ENCODE measurements around the gene CHCHD6. TPM values are rescaled to one million over a fixed set of nuclear protein-coding genes. Genes with fewer than 3 reads are reported as not detected.

Gene CHCHD6
- total RNA-seq, 2 donors from 2014 or later, result 9.9 to 15.5 TPM

DNA sequence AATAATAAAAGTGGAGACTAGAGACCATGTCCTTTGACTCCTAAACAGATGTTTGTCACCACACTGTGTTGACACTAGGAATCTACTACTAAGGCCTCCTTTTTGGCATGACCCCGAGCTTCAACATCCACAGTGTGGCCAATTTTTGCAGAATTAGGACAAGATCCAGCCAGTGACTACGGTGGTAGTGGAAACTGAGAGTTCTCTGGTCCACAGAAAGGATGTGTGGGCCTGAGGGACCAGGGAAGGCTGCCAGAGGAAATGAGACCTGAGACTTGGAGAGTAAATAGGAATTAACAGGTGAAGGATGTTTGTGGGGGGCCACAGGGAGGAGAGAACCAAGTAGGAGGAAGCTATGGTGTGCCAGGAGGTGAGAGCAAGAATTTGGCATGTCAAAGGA, 122.7 kb downstream of the CHCHD6 start:
- peaks cover 0 to under 1% of the 10 kb centered on the region in 2 donors for H3K36me3 Mint-ChIP-seq (ENCODE audit: insufficient read depth in 2 of 2)
- no peaks in the 10 kb centered on the region for H3K4me1 Mint-ChIP-seq (ENCODE audit: low read depth)
- H3K4me3 Mint-ChIP-seq, result no peak overlapping the region
- no peaks in the 10 kb centered on the region for H3K9me3 Mint-ChIP-seq
- ATAC-seq (replicated peaks in 1 of 2) (no peak), DNase-seq (no peak)
- H3K27me3 Mint-ChIP-seq (ENCODE audit: low read depth), result no peaks in the 10 kb centered on the region
- H3K27ac Mint-ChIP-seq, result no peak overlapping the region

DNA sequence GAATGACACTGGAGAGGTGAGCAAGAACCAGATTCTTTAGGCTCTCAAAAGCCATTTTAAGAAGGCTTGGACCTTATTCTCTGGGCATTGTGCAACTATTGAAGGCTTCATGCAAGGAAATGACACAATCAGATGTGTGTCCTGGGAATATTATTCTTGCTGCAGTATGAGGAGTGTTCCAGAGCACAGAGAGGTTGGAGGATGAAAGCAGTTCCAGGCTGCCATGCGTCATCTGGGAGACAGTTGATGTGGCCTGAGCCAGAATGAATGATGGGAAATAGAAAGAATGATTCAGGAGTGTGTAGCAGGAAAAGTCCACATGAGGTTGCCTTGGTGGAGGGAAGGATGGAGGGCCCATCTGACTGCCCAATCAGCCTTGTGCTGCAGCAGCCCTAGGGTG, 123.1 kb downstream of the CHCHD6 start:
- DNase-seq (no peak), ATAC-seq (replicated peaks in 1 of 2) (no peak)
- no peaks in the 10 kb centered on the region for H3K27me3 Mint-ChIP-seq (ENCODE audit: low read depth)
- H3K4me1 Mint-ChIP-seq (ENCODE audit: low read depth), result no peaks in the 10 kb centered on the region
- H3K36me3 Mint-ChIP-seq (ENCODE audit: insufficient read depth in 2 of 2), result no peaks in the 10 kb centered on the region
- H3K4me3 Mint-ChIP-seq, result no peak overlapping the region
- no peaks in the 10 kb centered on the region for H3K9me3 Mint-ChIP-seq
- no peak overlapping the region for H3K27ac Mint-ChIP-seq

GRCh38 chr3:126828306-126828705, 124.3 kb downstream of the CHCHD6 start:
- Mint-ChIP-seq H3K36me3 (ENCODE audit: insufficient read depth in 2 of 2) (no peaks in the 10 kb centered on the region), H3K9me3 (no peaks in the 10 kb centered on the region), H3K27ac (no peak overlapping the region), H3K4me3 (no peak overlapping the region), H3K27me3 (ENCODE audit: low read depth) (no peaks in the 10 kb centered on the region), H3K4me1 (ENCODE audit: low read depth) (no peaks in the 10 kb centered on the region)
- no peak for DNase-seq
- ATAC-seq (replicated peaks in 1 of 2), result no peak

GRCh38 chr3:126832933-126833332, 128.9 kb downstream of the CHCHD6 start:
- H3K4me1 Mint-ChIP-seq (ENCODE audit: low read depth), result no peaks in the 10 kb centered on the region
- no peaks in the 10 kb centered on the region for H3K27me3 Mint-ChIP-seq (ENCODE audit: low read depth)
- DNase-seq (no peak), ATAC-seq (replicated peaks in 1 of 2) (no peak)
- H3K36me3 Mint-ChIP-seq (ENCODE audit: insufficient read depth in 2 of 2), result no peaks in the 10 kb centered on the region
- no peaks in the 10 kb centered on the region for H3K9me3 Mint-ChIP-seq
- no peak overlapping the region for H3K4me3 Mint-ChIP-seq
- no peak overlapping the region for H3K27ac Mint-ChIP-seq

- no peak for ATAC-seq (replicated peaks in 1 of 2)
- DNase-seq, result no peak
- no peaks in the 10 kb centered on the region for H3K9me3 Mint-ChIP-seq
- no peak overlapping the region for H3K27ac Mint-ChIP-seq
- no peaks in the 10 kb centered on the region for H3K4me1 Mint-ChIP-seq (ENCODE audit: low read depth)
- H3K36me3 Mint-ChIP-seq (ENCODE audit: insufficient read depth in 2 of 2), result no peaks in the 10 kb centered on the region
- no peak overlapping the region for H3K4me3 Mint-ChIP-seq
- H3K27me3 Mint-ChIP-seq (ENCODE audit: low read depth), result no peaks in the 10 kb centered on the region
Observed at GRCh38 chr3:126834596-126835471, 130.8 kb downstream of the CHCHD6 start.

- H3K27me3 Mint-ChIP-seq (ENCODE audit: low read depth), result no peaks in the 10 kb centered on the region
- H3K27ac Mint-ChIP-seq, result no peak overlapping the region
- ATAC-seq (replicated peaks in 1 of 2) (no peak), DNase-seq (no peak)
- no peaks in the 10 kb centered on the region for H3K36me3 Mint-ChIP-seq (ENCODE audit: insufficient read depth in 2 of 2)
- no peak overlapping the region for H3K4me3 Mint-ChIP-seq
- no peaks in the 10 kb centered on the region for H3K9me3 Mint-ChIP-seq
- H3K4me1 Mint-ChIP-seq (ENCODE audit: low read depth), result no peaks in the 10 kb centered on the region
Observed at GRCh38 chr3:126835472-126836219, 131.6 kb downstream of the CHCHD6 start.

- ATAC-seq (replicated peaks in 1 of 2), result no peak
- DNase-seq, result no peak
- no peaks in the 10 kb centered on the region for H3K27me3 Mint-ChIP-seq (ENCODE audit: low read depth)
- no peak overlapping the region for H3K27ac Mint-ChIP-seq
- no peaks in the 10 kb centered on the region for H3K36me3 Mint-ChIP-seq (ENCODE audit: insufficient read depth in 2 of 2)
- no peaks in the 10 kb centered on the region for H3K4me1 Mint-ChIP-seq (ENCODE audit: low read depth)
- H3K4me3 Mint-ChIP-seq, result no peak overlapping the region
- H3K9me3 Mint-ChIP-seq, result no peaks in the 10 kb centered on the region
Observed at GRCh38 chr3:126836220-126836860, 132.3 kb downstream of the CHCHD6 start.

DNA sequence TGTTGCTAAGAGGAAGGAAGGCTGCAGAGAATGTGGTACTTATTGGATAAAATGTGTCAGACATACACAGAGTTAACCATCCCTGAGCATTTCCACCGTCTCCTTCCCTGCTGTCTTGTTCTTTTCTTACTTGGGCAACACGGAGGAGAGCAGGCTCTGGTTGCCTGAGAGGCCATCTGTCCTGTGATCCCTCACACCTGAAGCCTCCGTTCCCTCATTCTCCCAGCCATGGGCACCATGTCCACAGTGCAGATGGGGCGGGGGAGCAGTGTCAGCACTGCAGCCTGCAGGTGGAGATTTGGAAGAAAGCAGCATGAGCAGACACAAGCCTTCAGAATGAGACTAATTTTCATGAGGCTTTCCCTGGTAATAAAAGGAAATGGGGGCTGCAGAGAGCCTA, 133.7 kb downstream of the CHCHD6 start:
- no peaks in the 10 kb centered on the region for H3K36me3 Mint-ChIP-seq (ENCODE audit: insufficient read depth in 2 of 2)
- no peaks in the 10 kb centered on the region for H3K9me3 Mint-ChIP-seq
- no peaks in the 10 kb centered on the region for H3K4me1 Mint-ChIP-seq (ENCODE audit: low read depth)
- H3K4me3 Mint-ChIP-seq, result no peak overlapping the region
- no peaks in the 10 kb centered on the region for H3K27me3 Mint-ChIP-seq (ENCODE audit: low read depth)
- ATAC-seq (replicated peaks in 1 of 2) (no peak), DNase-seq (no peak)
- no peak overlapping the region for H3K27ac Mint-ChIP-seq

GRCh38 chr3:126845920-126846715, 142.1 kb downstream of the CHCHD6 start:
- no peaks in the 10 kb centered on the region for H3K4me1 Mint-ChIP-seq (ENCODE audit: low read depth)
- H3K36me3 Mint-ChIP-seq (ENCODE audit: insufficient read depth in 2 of 2), result no peaks in the 10 kb centered on the region
- DNase-seq, result no peak
- ATAC-seq (replicated peaks in 1 of 2), result no peak
- H3K4me3 Mint-ChIP-seq, result no peak overlapping the region
- H3K27me3 Mint-ChIP-seq (ENCODE audit: low read depth), result no peaks in the 10 kb centered on the region
- no peak overlapping the region for H3K27ac Mint-ChIP-seq
- no peaks in the 10 kb centered on the region for H3K9me3 Mint-ChIP-seq

DNA sequence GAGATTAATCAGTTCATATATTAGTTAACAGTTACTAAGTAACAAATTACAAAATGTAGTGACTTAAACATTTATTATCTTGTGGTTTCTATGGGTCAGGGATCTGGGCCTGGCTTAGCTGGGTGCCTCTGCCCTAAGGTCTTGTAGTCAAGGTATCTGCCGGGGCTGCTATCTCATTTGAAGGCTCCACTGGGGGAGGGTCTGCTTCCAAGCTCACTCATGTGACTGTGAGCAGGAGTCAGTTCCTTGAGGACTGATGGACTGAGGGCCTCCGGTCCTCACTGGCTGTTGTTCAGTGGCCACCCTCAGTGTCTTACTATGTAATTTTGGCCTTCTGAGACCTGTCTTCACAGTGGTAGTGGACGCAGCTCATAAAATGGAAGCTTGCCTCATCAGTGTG, 143.0 kb downstream of the CHCHD6 start:
- no peaks in the 10 kb centered on the region for H3K4me1 Mint-ChIP-seq (ENCODE audit: low read depth)
- H3K27ac Mint-ChIP-seq, result no peak overlapping the region
- no peaks in the 10 kb centered on the region for H3K27me3 Mint-ChIP-seq (ENCODE audit: low read depth)
- ATAC-seq (replicated peaks in 1 of 2), result no peak
- H3K9me3 Mint-ChIP-seq, result no peaks in the 10 kb centered on the region
- DNase-seq, result no peak
- H3K4me3 Mint-ChIP-seq, result no peak overlapping the region
- no peaks in the 10 kb centered on the region for H3K36me3 Mint-ChIP-seq (ENCODE audit: insufficient read depth in 2 of 2)

DNA sequence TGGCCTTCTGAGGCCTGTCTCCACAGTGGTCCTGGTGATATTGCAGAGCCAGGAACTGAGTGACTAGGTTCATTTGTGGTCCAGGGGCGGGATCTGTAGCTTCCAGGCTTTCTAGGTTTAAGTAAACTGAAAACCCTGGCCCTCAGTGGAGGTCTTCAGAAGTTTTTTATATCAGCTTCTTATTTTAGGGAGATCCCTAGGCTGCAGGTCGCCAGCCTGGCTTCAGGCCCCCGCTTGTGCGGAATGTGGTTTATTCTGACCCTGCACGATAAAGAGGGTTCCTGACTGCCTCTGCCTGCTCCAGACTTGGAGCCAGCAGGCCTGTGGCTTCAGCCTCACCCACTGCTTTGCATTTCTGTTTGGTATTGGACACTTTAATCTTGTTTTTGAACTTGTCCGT, 145.0 kb downstream of the CHCHD6 start:
- DNase-seq, result no peak
- Mint-ChIP-seq H3K9me3 (no peaks in the 10 kb centered on the region), H3K4me1 (ENCODE audit: low read depth) (no peaks in the 10 kb centered on the region), H3K27me3 (ENCODE audit: low read depth) (no peaks in the 10 kb centered on the region), H3K27ac (no peak overlapping the region), H3K36me3 (ENCODE audit: insufficient read depth in 2 of 2) (no peaks in the 10 kb centered on the region), H3K4me3 (no peak overlapping the region)
- ATAC-seq (replicated peaks in 1 of 2), result no peak

DNA sequence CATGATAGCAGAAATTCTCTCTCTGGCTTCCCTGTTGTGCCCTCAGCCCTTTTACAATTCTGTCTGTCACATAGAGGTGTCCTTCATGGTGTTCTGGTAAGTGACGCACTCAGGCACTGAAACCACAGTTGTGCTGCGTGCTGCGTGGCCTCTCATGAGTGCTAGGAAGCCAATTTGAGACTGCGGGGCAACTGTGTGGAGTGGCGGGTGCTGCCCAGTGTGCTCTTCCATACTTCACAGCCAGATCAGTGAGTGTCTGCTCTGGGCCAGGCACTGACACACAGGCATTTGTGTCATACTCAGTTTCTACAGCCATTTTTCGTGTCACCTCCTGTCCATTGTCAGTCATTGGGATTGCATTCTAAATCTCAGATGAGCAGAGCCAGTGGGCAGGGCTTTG, 145.7 kb downstream of the CHCHD6 start:
- no peaks in the 10 kb centered on the region for H3K27me3 Mint-ChIP-seq (ENCODE audit: low read depth)
- H3K9me3 Mint-ChIP-seq, result no peaks in the 10 kb centered on the region
- H3K4me3 Mint-ChIP-seq, result no peak overlapping the region
- H3K4me1 Mint-ChIP-seq (ENCODE audit: low read depth), result no peaks in the 10 kb centered on the region
- no peaks in the 10 kb centered on the region for H3K36me3 Mint-ChIP-seq (ENCODE audit: insufficient read depth in 2 of 2)
- DNase-seq (no peak), ATAC-seq (replicated peaks in 1 of 2) (no peak)
- H3K27ac Mint-ChIP-seq, result no peak overlapping the region
